BLaER1 (cell line): ENCODE measurements around the gene UBASH3B.

Experiments
- H3K27ac ChIP-seq: shearing (Covaris generic); formaldehyde crosslinking; 2 replicates; pipeline ENCODE4 v1.8.1; 2022
- H3K27me3 ChIP-seq: shearing (Covaris generic); formaldehyde crosslinking; 2 replicates; pipeline ENCODE4 v1.8.1; 2022
- H3K36me3 ChIP-seq: shearing (Covaris generic); formaldehyde crosslinking; 2 replicates; pipeline ENCODE4 v1.8.1; 2022
- H3K4me1 ChIP-seq: shearing (Covaris generic); formaldehyde crosslinking; 2 replicates; pipeline ENCODE4 v1.8.1; 2022
- H3K4me2 ChIP-seq: shearing (Covaris generic); formaldehyde crosslinking; 2 replicates; pipeline ENCODE4 v1.8.1; 2022
- H3K4me3 ChIP-seq: shearing (Covaris generic); formaldehyde crosslinking; 2 replicates; pipeline ENCODE4 v1.8.1; 2022
- H3K9ac ChIP-seq: shearing (Covaris generic); formaldehyde crosslinking; 2 replicates; pipeline ENCODE4 v1.8.1; 2022
- H3K9me3 ChIP-seq: shearing (Covaris generic); formaldehyde crosslinking; 2 replicates; pipeline ENCODE4 v1.8.1; 2022
- H4K20me1 ChIP-seq: shearing (Covaris generic); formaldehyde crosslinking; 2 replicates; pipeline ENCODE4 v1.8.1; 2022
- Cebpa-rat ChIP-seq: shearing (Covaris generic); IDR thresholded peaks from 2 replicates; pipeline ENCODE4 v1.8.1; 2022

The UBASH3B gene

DNA sequence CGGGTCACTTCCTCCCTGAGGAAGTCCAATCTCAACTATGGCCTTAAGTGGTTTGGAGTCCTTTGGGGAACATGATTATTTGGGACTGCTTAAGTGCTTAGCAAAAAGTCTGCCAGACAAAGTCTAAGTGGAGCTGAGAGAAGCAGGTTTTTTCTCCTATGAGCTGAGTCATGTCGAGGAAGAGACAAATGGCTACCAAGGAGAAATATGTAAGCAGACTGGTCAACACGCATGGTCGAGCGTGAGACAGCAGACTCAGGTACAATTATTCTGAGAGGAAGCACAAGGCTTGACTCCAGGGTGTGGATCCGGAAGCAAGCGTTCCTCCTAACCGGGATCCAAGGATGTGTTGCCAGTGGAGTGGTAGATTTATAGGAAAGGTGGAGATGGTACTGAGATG, 30.6 kb downstream of the UBASH3B start:
- peak overlapping the region; percentile 4; the same call in 1 of the 2 replicates for H3K4me3 ChIP-seq
- peak overlapping the region; percentile 59; the same call in 1 of the 2 replicates for H3K9ac ChIP-seq
- H3K27ac ChIP-seq: peak overlapping the region; percentile 79
- H3K4me2 ChIP-seq: peak overlapping the region; percentile 92
- no peaks in the 10 kb centered on the region for H3K27me3 ChIP-seq
- peaks cover 77% of the 10 kb centered on the region for H3K36me3 ChIP-seq
- peaks cover 87% of the 10 kb centered on the region for H4K20me1 ChIP-seq
- TF ChIP-seq Cebpa-rat: no peak
- no peaks in the 10 kb centered on the region for H3K9me3 ChIP-seq
- peaks cover 98% of the 10 kb centered on the region for H3K4me1 ChIP-seq

DNA sequence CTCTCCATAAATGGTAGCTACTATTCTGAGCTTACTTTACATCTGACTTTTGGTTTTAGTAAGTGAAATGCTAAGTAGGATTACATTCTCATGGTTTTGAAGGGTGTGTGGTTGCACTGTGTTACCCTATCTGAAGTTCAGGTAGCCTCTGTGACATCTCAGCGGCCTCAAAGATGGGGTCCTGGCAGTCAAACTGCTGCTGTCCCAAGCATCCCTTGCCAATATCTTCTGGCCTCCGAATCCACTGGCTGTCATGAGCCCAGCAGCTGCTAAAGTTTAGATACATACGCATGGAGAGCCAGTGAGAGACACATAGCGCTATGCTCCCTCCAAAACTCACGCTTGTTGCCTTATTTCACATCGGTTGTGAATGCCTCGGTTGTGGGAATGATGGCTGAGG, 34.9 kb downstream of the UBASH3B start:
- Histone ChIP-seq H3K9ac (peak overlapping the region; percentile 79), H3K27me3 (no peaks in the 10 kb centered on the region), H3K4me3 (peak overlapping the region; percentile 51), H3K9me3 (no peaks in the 10 kb centered on the region), H3K4me1 (peaks cover 98% of the 10 kb centered on the region), H3K27ac (peak overlapping the region; percentile 96), H3K4me2 (peak overlapping the region; percentile 87), H3K36me3 (peaks cover 54% of the 10 kb centered on the region), H4K20me1 (peaks cover 44% of the 10 kb centered on the region)
- TF ChIP-seq Cebpa-rat: no peak

DNA sequence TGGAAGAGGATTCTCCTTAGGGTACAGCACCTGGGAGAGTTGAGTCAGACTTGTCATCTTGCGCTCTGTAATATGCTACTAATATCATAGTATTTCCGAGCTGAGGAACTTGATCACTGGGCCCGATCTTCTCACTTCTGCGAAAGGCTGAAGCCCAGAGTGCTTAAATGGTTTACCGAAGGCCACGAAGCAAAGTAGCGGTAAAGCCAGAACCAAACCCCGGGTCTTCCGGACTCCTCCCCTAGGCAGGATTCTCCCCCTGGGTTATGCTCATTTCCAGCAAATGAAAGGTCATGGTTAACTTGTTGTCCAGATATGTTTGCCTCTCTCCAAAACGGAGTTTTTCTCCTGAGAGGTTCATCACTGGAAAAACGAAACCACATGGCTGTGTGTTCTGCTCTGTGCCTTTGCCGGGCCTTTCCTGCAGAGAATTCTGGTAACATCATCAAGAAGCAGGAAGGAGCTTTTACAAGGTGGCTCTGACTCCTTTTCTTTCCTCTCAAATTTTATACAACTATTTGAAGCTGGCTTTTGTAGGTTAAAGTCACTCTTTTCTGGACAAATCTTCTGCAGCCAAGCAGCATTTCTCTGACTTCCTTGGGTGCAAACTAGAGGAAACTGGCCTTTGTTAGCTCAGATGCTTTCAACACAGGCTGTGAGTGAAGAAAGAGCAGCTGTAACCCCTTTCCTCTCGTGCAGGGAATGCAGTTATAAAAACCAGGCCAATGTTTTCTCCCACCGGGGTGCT, 35.5 kb downstream of the UBASH3B start:
- H4K20me1 ChIP-seq: peaks cover 38% of the 10 kb centered on the region
- peaks cover 48% of the 10 kb centered on the region for H3K36me3 ChIP-seq
- no peaks in the 10 kb centered on the region for H3K9me3 ChIP-seq
- H3K4me2 ChIP-seq: peak overlapping the region; percentile 87
- peaks cover 98% of the 10 kb centered on the region for H3K4me1 ChIP-seq
- H3K27me3 ChIP-seq: no peaks in the 10 kb centered on the region
- no peak for TF ChIP-seq Cebpa-rat
- H3K9ac ChIP-seq: peak overlapping the region; percentile 79
- peak overlapping the region; percentile 51 for H3K4me3 ChIP-seq
- H3K27ac ChIP-seq: peak overlapping the region; percentile 96

GRCh38 chr11:122691549-122692150, 36.1 kb downstream of the UBASH3B start:
- peak overlapping the region; percentile 51; the same call in 1 of the 2 replicates for H3K4me3 ChIP-seq
- H3K4me1 ChIP-seq: peaks cover 98% of the 10 kb centered on the region
- peak overlapping the region; percentile 87 for H3K4me2 ChIP-seq
- H3K27me3 ChIP-seq: no peaks in the 10 kb centered on the region
- no peaks in the 10 kb centered on the region for H3K9me3 ChIP-seq
- TF ChIP-seq Cebpa-rat: no peak
- H3K9ac ChIP-seq: peak overlapping the region; percentile 79
- H3K36me3 ChIP-seq: peaks cover 42% of the 10 kb centered on the region
- H4K20me1 ChIP-seq: peaks cover 32% of the 10 kb centered on the region
- peak overlapping the region; percentile 96 for H3K27ac ChIP-seq

DNA sequence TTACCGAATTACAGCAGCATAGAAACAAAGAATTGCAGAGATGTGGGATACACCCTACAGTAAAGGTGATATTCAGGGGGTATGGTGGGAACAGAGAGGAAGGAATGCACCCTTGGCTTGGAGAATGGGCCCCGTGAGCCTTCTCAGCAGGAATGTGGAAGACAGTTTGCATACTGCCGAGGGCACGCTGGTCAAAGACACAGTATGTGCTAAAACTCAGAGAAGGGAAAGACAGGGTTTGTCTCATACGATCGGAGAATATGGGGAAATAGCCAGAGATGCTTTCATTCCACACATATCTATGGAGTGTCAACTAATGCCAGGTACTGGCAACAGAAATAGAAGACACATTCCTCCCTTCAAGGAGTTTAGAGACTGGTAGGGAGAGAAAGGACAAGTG, 36.9 kb downstream of the UBASH3B start:
- peaks cover 24% of the 10 kb centered on the region for H4K20me1 ChIP-seq
- H3K9ac ChIP-seq: peak overlapping the region; percentile 79
- peaks cover 98% of the 10 kb centered on the region for H3K4me1 ChIP-seq
- no peak overlapping the region for H3K4me3 ChIP-seq
- no peak for TF ChIP-seq Cebpa-rat
- H3K36me3 ChIP-seq: peaks cover 34% of the 10 kb centered on the region
- H3K27me3 ChIP-seq: no peaks in the 10 kb centered on the region
- H3K9me3 ChIP-seq: no peaks in the 10 kb centered on the region
- H3K4me2 ChIP-seq: peak overlapping the region; percentile 87
- peak overlapping the region; percentile 96 for H3K27ac ChIP-seq

DNA sequence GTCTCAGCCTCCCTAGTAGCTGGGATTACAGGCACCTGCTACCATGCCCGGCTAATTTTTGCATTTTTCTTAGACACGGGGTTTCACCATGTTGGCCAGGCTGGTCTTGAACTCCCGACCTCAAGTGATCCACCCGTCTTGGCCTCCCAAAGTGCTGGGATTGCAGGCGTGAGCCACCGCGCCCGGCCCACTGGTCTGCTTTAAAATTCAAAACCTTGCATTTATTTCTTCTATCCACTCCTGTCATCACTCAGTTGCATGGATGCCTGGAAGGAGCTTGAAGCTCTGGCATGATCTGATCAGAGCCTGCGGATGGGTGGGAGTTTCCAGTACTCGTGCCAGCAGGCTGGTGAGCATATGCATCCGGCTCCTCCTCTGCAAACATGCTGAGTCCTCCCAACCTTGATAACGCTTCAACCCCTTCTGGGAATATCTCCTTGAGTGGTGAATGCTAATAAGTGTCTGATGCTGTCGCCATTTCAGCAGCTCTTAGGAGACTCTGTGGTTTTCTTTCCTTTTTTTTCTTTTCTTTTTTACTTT, 39.6 kb downstream of the UBASH3B start:
- no peaks in the 10 kb centered on the region for H3K9me3 ChIP-seq
- peak overlapping the region; percentile 87 for H3K4me2 ChIP-seq
- H3K4me3 ChIP-seq: no peak overlapping the region
- peaks cover 97% of the 10 kb centered on the region for H3K4me1 ChIP-seq
- no peak for TF ChIP-seq Cebpa-rat
- no peaks in the 10 kb centered on the region for H4K20me1 ChIP-seq
- H3K36me3 ChIP-seq: peaks cover 38% of the 10 kb centered on the region
- peak overlapping the region; percentile 96 for H3K27ac ChIP-seq
- no peaks in the 10 kb centered on the region for H3K27me3 ChIP-seq
- peak overlapping the region; percentile 81 for H3K9ac ChIP-seq

DNA sequence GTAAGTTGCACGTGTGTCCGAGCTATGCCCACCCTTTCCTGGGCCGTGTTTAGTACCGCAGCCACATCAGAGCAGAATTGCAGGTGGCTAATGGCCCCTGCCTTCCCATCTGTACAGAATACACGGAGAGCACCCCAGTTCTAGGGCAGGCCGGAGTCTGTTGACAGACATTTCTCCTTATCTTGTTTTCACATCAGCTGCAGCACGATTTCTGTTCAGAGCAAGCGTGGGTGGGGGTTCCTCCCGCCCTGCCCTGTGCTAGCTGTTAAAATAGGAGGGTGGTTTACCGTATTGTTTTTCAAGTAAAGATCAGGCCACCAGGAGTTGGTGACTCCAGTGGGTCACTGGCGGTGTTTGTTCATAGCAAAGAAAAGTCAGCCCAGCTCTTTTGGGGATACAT, 41.1 kb downstream of the UBASH3B start:
- TF ChIP-seq Cebpa-rat: no peak
- peaks cover 50% of the 10 kb centered on the region for H3K36me3 ChIP-seq
- H3K9ac ChIP-seq: peak overlapping the region; percentile 81
- H3K27me3 ChIP-seq: no peaks in the 10 kb centered on the region
- peak overlapping the region; percentile 47 for H3K4me3 ChIP-seq
- H4K20me1 ChIP-seq: no peaks in the 10 kb centered on the region
- H3K9me3 ChIP-seq: no peaks in the 10 kb centered on the region
- peak overlapping the region; percentile 96 for H3K27ac ChIP-seq
- H3K4me2 ChIP-seq: peak overlapping the region; percentile 87
- H3K4me1 ChIP-seq: peaks cover 97% of the 10 kb centered on the region

DNA sequence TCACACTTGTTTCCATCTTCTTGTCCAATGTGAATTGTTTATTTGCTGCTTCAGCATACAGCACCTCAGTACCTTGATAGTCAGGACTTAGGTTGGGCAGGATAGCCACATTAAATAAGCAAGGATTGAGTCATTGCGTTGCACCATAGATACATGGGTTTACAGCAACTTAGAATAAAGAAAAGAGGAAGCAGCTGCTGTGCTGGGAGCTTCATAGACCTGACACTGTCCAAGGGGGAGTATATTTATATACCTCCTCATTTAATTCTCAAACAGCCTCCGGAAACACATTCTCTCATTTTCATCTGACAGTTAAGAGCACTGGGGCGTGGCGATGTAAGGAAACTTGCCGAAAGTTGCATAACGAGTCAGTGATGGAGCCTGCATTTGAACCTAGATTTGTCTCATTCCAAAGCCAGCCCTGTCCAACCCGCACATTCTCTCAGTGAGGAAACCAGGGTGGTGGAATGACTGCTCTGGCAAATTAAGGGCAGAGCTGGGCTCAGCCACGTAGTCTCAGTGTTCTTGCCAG, 42.2 kb downstream of the UBASH3B start:
- Histone ChIP-seq H3K9ac (peak overlapping the region; percentile 81), H3K27me3 (no peaks in the 10 kb centered on the region), H3K9me3 (no peaks in the 10 kb centered on the region), H4K20me1 (no peaks in the 10 kb centered on the region), H3K4me1 (peaks cover 97% of the 10 kb centered on the region), H3K4me3 (peak overlapping the region; percentile 49), H3K27ac (peak overlapping the region; percentile 96), H3K36me3 (peaks cover 51% of the 10 kb centered on the region), H3K4me2 (peak overlapping the region; percentile 87)
- TF ChIP-seq Cebpa-rat: peak; percentile 98

- TF ChIP-seq Cebpa-rat: no peak
- Histone ChIP-seq H3K27ac (peak overlapping the region; percentile 96), H3K27me3 (no peaks in the 10 kb centered on the region)
Measured at GRCh38 chr11:122698392-122698791, 42.9 kb downstream of the UBASH3B start.

GRCh38 chr11:122700666-122701065, 45.1 kb downstream of the UBASH3B start:
- peak overlapping the region; percentile 87 for H3K4me2 ChIP-seq
- TF ChIP-seq Cebpa-rat: no peak
- peak overlapping the region; percentile 51 for H3K9ac ChIP-seq
- H3K4me1 ChIP-seq: peaks cover 97% of the 10 kb centered on the region
- peaks cover 65% of the 10 kb centered on the region for H3K36me3 ChIP-seq
- H3K27ac ChIP-seq: peak overlapping the region; percentile 96
- H3K27me3 ChIP-seq: no peaks in the 10 kb centered on the region
- H3K9me3 ChIP-seq: no peaks in the 10 kb centered on the region
- H3K4me3 ChIP-seq: no peak overlapping the region
- H4K20me1 ChIP-seq: no peaks in the 10 kb centered on the region

More at GRCh38 chr11:122698392-122698791, 42.9 kb downstream of the UBASH3B start:
- no peaks in the 10 kb centered on the region for H4K20me1 ChIP-seq
- H3K4me2 ChIP-seq: peak overlapping the region; percentile 87
- peaks cover 97% of the 10 kb centered on the region for H3K4me1 ChIP-seq
- H3K4me3 ChIP-seq: peak overlapping the region; percentile 49
- H3K9me3 ChIP-seq: no peaks in the 10 kb centered on the region
- H3K9ac ChIP-seq: peak overlapping the region; percentile 75
- peaks cover 52% of the 10 kb centered on the region for H3K36me3 ChIP-seq
